ENCODE measurements around the gene MIS12. TPM values are rescaled to one million over a fixed set of nuclear protein-coding genes. Genes with fewer than 3 reads are reported as not detected.

MIS12 gene
- total and polyA plus RNA-seq, 2 of the 13 experiments (the other 11 are each of a cell fraction or from before 2014, with no cell fraction given): 13.4 to 28.0 TPM

DNA sequence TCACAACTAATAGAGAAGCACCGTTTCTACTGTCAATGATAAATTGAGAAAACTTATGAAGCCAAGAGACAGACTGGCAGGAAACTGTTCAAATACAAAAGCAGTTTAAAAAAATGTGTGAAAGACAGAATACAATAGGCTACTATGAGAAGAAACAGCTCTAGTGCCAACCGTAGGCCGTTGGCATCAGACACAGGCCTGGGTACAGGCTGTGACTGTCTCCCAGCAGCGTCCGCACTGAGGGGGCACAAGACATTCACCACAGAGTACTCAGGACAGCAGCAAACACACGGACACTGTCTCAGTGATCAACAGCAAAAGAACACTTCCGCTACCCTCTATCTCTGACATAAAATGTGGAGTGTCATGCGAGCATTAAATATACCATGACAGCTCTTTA lies 39.6 kb upstream of the MIS12 start:
- BruUV-seq (replicated peaks): no TSS peak
- Histone ChIP-seq H3K4me3 (replicated peaks in 1 of 3; ENCODE audit: insufficient read depth in 1 of 3, low read depth in 2 of 3, low read length in 3 of 3) (no peak overlapping the region), H3K27ac (ENCODE audit: extremely low read length, insufficient read depth, low read length) (no peak overlapping the region), H2AFZ (ENCODE audit: low read length) (no peak overlapping the region), H3K27me3 (ENCODE audit: control insufficient read depth in 1 of 2, insufficient read depth in 2 of 2, low read length in 2 of 2) (no peaks in the 10 kb centered on the region), H3K4me1 (ENCODE audit: insufficient read depth, low read length) (no peaks in the 10 kb centered on the region), H3K79me2 (ENCODE audit: insufficient read depth, low read length) (no peaks in the 10 kb centered on the region), H4K20me1 (ENCODE audit: insufficient read depth, low read length) (no peaks in the 10 kb centered on the region), H3K4me2 (ENCODE audit: low read depth, low read length) (no peak overlapping the region), H3K9me3 (ENCODE audit: low read length) (no peaks in the 10 kb centered on the region), H3K9ac (ENCODE audit: insufficient read depth, low read depth, low read length) (no peak overlapping the region), H3K36me3 (replicated peaks in 1 of 2; ENCODE audit: control insufficient read depth in 1 of 2, insufficient read depth in 2 of 2, low read length in 2 of 2) (peaks cover 30 to 82% of the 10 kb centered on the region in 2 experiments)
- TF ChIP-seq, protein P1, sequence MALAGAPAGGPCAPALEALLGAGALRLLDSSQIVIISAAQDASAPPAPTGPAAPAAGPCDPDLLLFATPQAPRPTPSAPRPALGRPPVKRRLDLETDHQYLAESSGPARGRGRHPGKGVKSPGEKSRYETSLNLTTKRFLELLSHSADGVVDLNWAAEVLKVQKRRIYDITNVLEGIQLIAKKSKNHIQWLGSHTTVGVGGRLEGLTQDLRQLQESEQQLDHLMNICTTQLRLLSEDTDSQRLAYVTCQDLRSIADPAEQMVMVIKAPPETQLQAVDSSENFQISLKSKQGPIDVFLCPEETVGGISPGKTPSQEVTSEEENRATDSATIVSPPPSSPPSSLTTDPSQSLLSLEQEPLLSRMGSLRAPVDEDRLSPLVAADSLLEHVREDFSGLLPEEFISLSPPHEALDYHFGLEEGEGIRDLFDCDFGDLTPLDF (CRISPR knock-in tag; IDR thresholded peaks at IDR 0.05): no peak
- TF ChIP-seq U2AF1 (optimal IDR thresholded peaks at IDR 0.05; ENCODE audit: low read depth, low read length) (no peak), SATB2 (CRISPR knock-in tag; IDR thresholded peaks at IDR 0.05) (no peak)
- CTCF ChIA-PET (ENCODE audit: low intra/inter-chr PET ratio, low total read pairs): no interaction called here
- 97% methylated on average over 8 of the region's 8 CpGs for WGBS (ENCODE audit: low lambda C conversion rate)
- no peak for FAIRE-seq
- no peak for DNase-seq (ENCODE audit: low spot score)
- intact Hi-C loops (cut with micrococcal nuclease; ENCODE audit: unreplicated experiment) (no loop called here), in situ Hi-C loops (cut with HindIII; ENCODE audit: extremely low pct_ligation_motif_present, low pct_unique_long_range_greater_than_20kb) (no loop called here)
- ATAC-seq: no peak
- POLR2A ChIA-PET: no interaction called here

DNA sequence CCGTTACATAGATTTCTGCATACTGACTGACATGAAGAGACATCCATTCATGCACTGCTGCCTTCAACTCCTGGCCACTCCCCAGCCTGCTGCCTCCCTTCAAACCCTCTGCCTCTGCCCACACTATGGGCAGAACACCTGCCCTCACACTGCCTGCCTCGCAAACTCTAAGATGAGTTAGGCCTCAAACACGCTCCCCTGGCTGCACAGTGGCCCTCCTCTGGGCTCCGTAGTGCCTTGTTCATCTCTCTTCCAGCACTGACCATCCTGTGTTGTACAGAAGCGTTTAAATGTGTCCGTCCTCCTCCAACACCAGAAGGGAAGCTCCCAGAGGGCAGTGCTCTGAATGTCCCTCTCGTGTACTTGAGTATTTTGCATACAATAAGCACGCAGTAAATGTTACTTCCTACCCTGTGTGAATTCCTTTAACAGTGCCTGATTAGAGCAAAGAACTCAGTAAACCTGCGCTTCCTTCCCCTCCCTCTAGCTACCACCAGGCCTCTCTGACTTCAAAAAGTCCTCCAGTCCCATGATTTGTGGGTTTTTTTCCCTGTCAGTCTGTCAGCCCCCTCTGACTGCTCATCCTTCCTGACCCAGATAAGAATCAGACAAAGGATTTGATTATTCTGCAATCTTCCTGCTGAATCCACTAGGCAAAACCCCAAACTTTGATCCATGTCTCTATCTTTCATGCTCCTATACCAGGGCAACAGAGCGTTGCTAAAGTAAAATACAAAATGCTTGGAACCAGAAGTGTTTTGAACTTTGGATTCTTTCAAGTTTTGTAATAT lies 21.5 kb upstream of the MIS12 start:
- peak overlapping the region; percentile 84 for H3K9ac ChIP-seq (ENCODE audit: insufficient read depth, low read depth, low read length)
- no TSS peak for BruUV-seq (replicated peaks)
- no peaks in the 10 kb centered on the region for H3K9me3 ChIP-seq (ENCODE audit: low read length)
- 0 out of 2 replicates have a peak, but pooled peaks cover 10% of the 10 kb centered on the region for H4K20me1 ChIP-seq (ENCODE audit: insufficient read depth, low read length)
- peak; percentile 92 for FAIRE-seq
- WGBS (ENCODE audit: low lambda C conversion rate): 3% methylated on average over 10 of the region's 10 CpGs
- ChIA-PET POLR2A (interaction anchor here (1.5 to 2.6 kb wide), 4 partner anchors 22 to 46 kb away, joined by 3 to 25 read pairs (median 11); partner anchors contain the start of genes C1QBP, DERL2, MIS12 and NUP88), CTCF (ENCODE audit: low intra/inter-chr PET ratio, low total read pairs) (interaction anchor here (1.0 kb wide), 1 partner anchor 26 kb away, joined by 3 read pairs; the partner anchor contains the start of gene C1QBP)
- H3K36me3 ChIP-seq (replicated peaks in 1 of 2; ENCODE audit: control insufficient read depth in 1 of 2, insufficient read depth in 2 of 2, low read length in 2 of 2): peaks cover 10 to 29% of the 10 kb centered on the region in 2 experiments; a peak in 4 of 5 replicates
- H3K4me1 ChIP-seq (ENCODE audit: insufficient read depth, low read length): peaks cover 38% of the 10 kb centered on the region
- in situ Hi-C loops (cut with HindIII; ENCODE audit: extremely low pct_ligation_motif_present, low pct_unique_long_range_greater_than_20kb): no loop called here
- peak; percentile 94 for DNase-seq (ENCODE audit: low spot score)
- H3K27me3 ChIP-seq (ENCODE audit: control insufficient read depth in 1 of 2, insufficient read depth in 2 of 2, low read length in 2 of 2): no peaks in the 10 kb centered on the region; a peak in 1 of 5 replicates
- peak overlapping the region; percentile 53 to 91 (median 68) for H3K4me3 ChIP-seq (replicated peaks in 1 of 3; ENCODE audit: insufficient read depth in 1 of 3, low read depth in 2 of 3, low read length in 3 of 3)
- peak overlapping the region; percentile 91 for H3K27ac ChIP-seq (ENCODE audit: extremely low read length, insufficient read depth, low read length)
- intact Hi-C loops (cut with micrococcal nuclease; ENCODE audit: unreplicated experiment): loop anchor here (2.0 kb wide), 1 partner anchor 26 kb away; the partner anchor contains the start of gene C1QBP
- no peak overlapping the region for H2AFZ ChIP-seq (ENCODE audit: low read length)
- ATAC-seq: peak; percentile 60
- peaks cover 63% of the 10 kb centered on the region for H3K79me2 ChIP-seq (ENCODE audit: insufficient read depth, low read length)
- H3K4me2 ChIP-seq (ENCODE audit: low read depth, low read length): peak overlapping the region; percentile 98
- TF ChIP-seq, protein P2, sequence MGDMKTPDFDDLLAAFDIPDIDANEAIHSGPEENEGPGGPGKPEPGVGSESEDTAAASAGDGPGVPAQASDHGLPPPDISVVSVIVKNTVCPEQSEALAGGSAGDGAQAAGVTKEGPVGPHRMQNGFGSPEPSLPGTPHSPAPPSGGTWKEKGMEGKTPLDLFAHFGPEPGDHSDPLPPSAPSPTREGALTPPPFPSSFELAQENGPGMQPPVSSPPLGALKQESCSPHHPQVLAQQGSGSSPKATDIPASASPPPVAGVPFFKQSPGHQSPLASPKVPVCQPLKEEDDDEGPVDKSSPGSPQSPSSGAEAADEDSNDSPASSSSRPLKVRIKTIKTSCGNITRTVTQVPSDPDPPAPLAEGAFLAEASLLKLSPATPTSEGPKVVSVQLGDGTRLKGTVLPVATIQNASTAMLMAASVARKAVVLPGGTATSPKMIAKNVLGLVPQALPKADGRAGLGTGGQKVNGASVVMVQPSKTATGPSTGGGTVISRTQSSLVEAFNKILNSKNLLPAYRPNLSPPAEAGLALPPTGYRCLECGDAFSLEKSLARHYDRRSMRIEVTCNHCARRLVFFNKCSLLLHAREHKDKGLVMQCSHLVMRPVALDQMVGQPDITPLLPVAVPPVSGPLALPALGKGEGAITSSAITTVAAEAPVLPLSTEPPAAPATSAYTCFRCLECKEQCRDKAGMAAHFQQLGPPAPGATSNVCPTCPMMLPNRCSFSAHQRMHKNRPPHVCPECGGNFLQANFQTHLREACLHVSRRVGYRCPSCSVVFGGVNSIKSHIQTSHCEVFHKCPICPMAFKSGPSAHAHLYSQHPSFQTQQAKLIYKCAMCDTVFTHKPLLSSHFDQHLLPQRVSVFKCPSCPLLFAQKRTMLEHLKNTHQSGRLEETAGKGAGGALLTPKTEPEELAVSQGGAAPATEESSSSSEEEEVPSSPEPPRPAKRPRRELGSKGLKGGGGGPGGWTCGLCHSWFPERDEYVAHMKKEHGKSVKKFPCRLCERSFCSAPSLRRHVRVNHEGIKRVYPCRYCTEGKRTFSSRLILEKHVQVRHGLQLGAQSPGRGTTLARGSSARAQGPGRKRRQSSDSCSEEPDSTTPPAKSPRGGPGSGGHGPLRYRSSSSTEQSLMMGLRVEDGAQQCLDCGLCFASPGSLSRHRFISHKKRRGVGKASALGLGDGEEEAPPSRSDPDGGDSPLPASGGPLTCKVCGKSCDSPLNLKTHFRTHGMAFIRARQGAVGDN (CRISPR knock-in tag; IDR thresholded peaks at IDR 0.05): peak; percentile 56
- TF ChIP-seq IRF2 (CRISPR knock-in tag; IDR thresholded peaks at IDR 0.05) (0 out of 2 replicates have a peak, but pooled peaks have one; percentile 18), GPN1 (CRISPR knock-in tag; IDR thresholded peaks at IDR 0.05; ENCODE audit: borderline replicate concordance) (no peak), FOXJ3 (CRISPR knock-in tag; IDR thresholded peaks at IDR 0.05; ENCODE audit: borderline replicate concordance) (peak; percentile 31; the same call in 1 of the 2 replicates), SIN3A (IDR thresholded peaks at IDR 0.05; ENCODE audit: borderline replicate concordance, low read depth, low read length) (peak; percentile 73; the same call in 1 of the 2 replicates), PITX1 (CRISPR knock-in tag; IDR thresholded peaks at IDR 0.05) (peak; percentile 27; the same call in 1 of the 2 replicates)
- TF ChIP-seq, protein P3, sequence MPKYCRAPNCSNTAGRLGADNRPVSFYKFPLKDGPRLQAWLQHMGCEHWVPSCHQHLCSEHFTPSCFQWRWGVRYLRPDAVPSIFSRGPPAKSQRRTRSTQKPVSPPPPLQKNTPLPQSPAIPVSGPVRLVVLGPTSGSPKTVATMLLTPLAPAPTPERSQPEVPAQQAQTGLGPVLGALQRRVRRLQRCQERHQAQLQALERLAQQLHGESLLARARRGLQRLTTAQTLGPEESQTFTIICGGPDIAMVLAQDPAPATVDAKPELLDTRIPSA (CRISPR knock-in tag; IDR thresholded peaks at IDR 0.05; ENCODE audit: borderline replicate concordance): no peak

Measured in HepG2 (cell line).